HepG2 (cell line): ENCODE results near the gene CLCN2. TPM values are rescaled to one million over a fixed set of nuclear protein-coding genes. Genes with fewer than 3 reads are reported as not detected.

Experiments used
- BRD4 ChIP-seq: sonication (generic); formaldehyde crosslinking; IDR thresholded peaks from 2 replicates; pipeline ENCODE4 v1.4.0; 2020; ENCODE audit warnings: missing genetic modification reagents
- EED ChIP-seq: sonication (generic); formaldehyde crosslinking; IDR thresholded peaks from 2 replicates; pipeline ENCODE4 v1.5.0; 2020; ENCODE audit warnings: mild to moderate bottlenecking, missing genetic modification reagents
- FIP1L1 ChIP-seq: fragments of 200-400 bp; formaldehyde crosslinking; IDR thresholded peaks from 2 replicates; pipeline ENCODE4 v1.6.1; 2018; ENCODE audit warnings: low read depth, mild to moderate bottlenecking, low read length, moderate library complexity, borderline replicate concordance; ENCODE audit not compliant: insufficient read depth
- JUN ChIP-seq: sonication (generic); formaldehyde crosslinking; IDR thresholded peaks from 2 replicates; pipeline ENCODE4 v1.4.0; 2020; ENCODE audit warnings: mild to moderate bottlenecking, missing genetic modification reagents
- KDM5A ChIP-seq: fragments of 200-600 bp; sonication (generic); IDR thresholded peaks from 2 replicates; pipeline ENCODE4 v1.7.0; 2018; ENCODE audit warnings: antibody characterized with exemption, mild to moderate bottlenecking, low read length, borderline replicate concordance
- KLF13 ChIP-seq: sonication (generic); formaldehyde crosslinking; IDR thresholded peaks from 2 replicates; pipeline ENCODE4 v1.4.0; 2020; ENCODE audit warnings: mild to moderate bottlenecking, missing genetic modification reagents
- NKX3-1 ChIP-seq: sonication (generic); formaldehyde crosslinking; IDR thresholded peaks from 2 replicates; pipeline ENCODE4 v1.5.0; 2020; ENCODE audit warnings: missing genetic modification reagents
- NRL ChIP-seq: sonication (generic); formaldehyde crosslinking; IDR thresholded peaks from 2 replicates; pipeline ENCODE4 v1.5.0; 2020; ENCODE audit warnings: missing genetic modification reagents, mild to moderate bottlenecking, moderate library complexity, borderline replicate concordance
- TEAD3 ChIP-seq: optimal IDR thresholded peaks from 2 replicates; pipeline ENCODE3; 2016; ENCODE audit warnings: borderline replicate concordance
- TRIM24 ChIP-seq: sonication (generic); formaldehyde crosslinking; IDR thresholded peaks from 2 replicates; pipeline ENCODE4 v1.8.0; 2022; ENCODE audit warnings: mild to moderate bottlenecking, missing genetic modification reagents
- ZBTB38 ChIP-seq: sonication (generic); formaldehyde crosslinking; IDR thresholded peaks from 2 replicates; pipeline ENCODE4 v1.5.1; 2020; ENCODE audit warnings: mild to moderate bottlenecking, missing genetic modification reagents
- ZNF263 ChIP-seq: sonication (generic); formaldehyde crosslinking; IDR thresholded peaks from 2 replicates; pipeline ENCODE4 v1.4.0; 2020; ENCODE audit warnings: missing genetic modification reagents
- ZNF331 ChIP-seq: sonication (generic); formaldehyde crosslinking; IDR thresholded peaks from 2 replicates; pipeline ENCODE4 v1.4.0; 2020; ENCODE audit warnings: missing genetic modification reagents
- ZNF615 ChIP-seq: sonication (generic); formaldehyde crosslinking; IDR thresholded peaks from 2 replicates; pipeline ENCODE4 v1.5.0; 2020; ENCODE audit warnings: mild to moderate bottlenecking, missing genetic modification reagents, borderline replicate concordance
- ZSCAN31 ChIP-seq: sonication (generic); formaldehyde crosslinking; IDR thresholded peaks from 2 replicates; pipeline ENCODE4 v1.5.0; 2020; ENCODE audit warnings: low read depth, mild to moderate bottlenecking, missing genetic modification reagents
- polyA plus RNA-seq, 8 experiments: library from polyadenylated mRNA; depleted of rRNA in 3 of 8; stranded (reverse) in 7 of 8; unstranded in 1 of 8; fragments of >200 nt; fragmentation: Illumina TruSeq in 4 of 8; extraction: Trizol in 4 of 8; gene quantifications; 2 replicates each; pipeline versions ENCODE4 v1.2.1 to v1.2.3, GENCODE V29; 2011 to 2016; ENCODE audit warnings: low read depth in 4 of 8, missing spikeins in 1 of 8, mixed read lengths in 1 of 8; ENCODE audit not compliant: insufficient read depth in 1 of 8
- total RNA-seq, 5 experiments: library from RNA; depleted of rRNA; stranded (reverse); fragments of >200 nt; fragmentation: Illumina TruSeq; extraction: Trizol; gene quantifications; 2 replicates each; pipeline ENCODE4 v1.2.3, GENCODE V29; 2016; ENCODE audit warnings: low read depth in 1 of 5
- TF ChIP-seq, protein P1 (sequence below): sonication (generic); formaldehyde crosslinking; IDR thresholded peaks from 2 replicates; pipeline ENCODE4 v1.4.0; 2020; ENCODE audit warnings: missing genetic modification reagents
- TF ChIP-seq, protein P2 (sequence below): sonication (generic); formaldehyde crosslinking; IDR thresholded peaks from 2 replicates; pipeline ENCODE4 v1.4.0; 2020; ENCODE audit warnings: missing genetic modification reagents
- TF ChIP-seq, protein P3 (sequence below): sonication (generic); formaldehyde crosslinking; IDR thresholded peaks from 2 replicates; pipeline ENCODE4 v1.5.0; 2020; ENCODE audit warnings: missing genetic modification reagents
- TF ChIP-seq, protein P4 (sequence below): IDR thresholded peaks from 2 replicates; pipeline ENCODE4 v1.6.1; 2016; ENCODE audit warnings: missing compliant biosample characterization, missing genetic modification reagents, borderline replicate concordance
- TF ChIP-seq, protein P5 (sequence below): sonication (generic); formaldehyde crosslinking; IDR thresholded peaks from 2 replicates; pipeline ENCODE4 v1.9.0; 2021; ENCODE audit warnings: missing genetic modification reagents, mild to moderate bottlenecking, borderline replicate concordance

CLCN2 gene
- total and polyA plus RNA-seq, 2 of the 13 experiments (the other 11 are each of a cell fraction or from before 2014, with no cell fraction given) = 11.4 to 13.5 TPM

DNA sequence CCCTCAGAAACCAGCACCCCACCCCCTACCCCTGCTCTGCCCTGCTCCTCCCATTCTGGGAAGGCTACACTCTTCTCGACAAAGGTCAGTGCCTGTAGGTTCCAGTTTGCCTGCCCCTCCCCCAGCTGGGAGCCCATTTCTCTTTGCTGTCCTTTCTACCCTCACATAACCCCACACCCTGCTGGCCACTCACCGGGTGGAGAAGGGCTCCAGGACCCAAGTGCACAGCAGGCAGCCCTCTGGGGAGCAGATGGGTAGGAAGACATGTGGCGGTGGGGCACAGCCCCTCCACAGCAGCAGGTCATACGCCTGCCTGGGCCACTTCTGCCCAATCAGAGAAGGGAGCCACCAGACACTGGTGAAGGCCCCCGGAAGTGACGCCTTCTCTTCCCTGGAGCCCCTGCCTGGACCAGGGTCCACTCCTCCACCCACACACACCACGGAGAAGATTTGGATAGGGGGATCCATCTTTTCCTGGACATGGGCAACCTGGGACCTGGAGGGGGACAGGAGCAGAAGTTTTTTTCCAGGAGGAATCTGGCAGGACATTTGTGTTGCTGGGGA is 16.6 kb upstream of the CLCN2 start, which contains the start of gene THPO (continued):
- TF ChIP-seq, protein P1, sequence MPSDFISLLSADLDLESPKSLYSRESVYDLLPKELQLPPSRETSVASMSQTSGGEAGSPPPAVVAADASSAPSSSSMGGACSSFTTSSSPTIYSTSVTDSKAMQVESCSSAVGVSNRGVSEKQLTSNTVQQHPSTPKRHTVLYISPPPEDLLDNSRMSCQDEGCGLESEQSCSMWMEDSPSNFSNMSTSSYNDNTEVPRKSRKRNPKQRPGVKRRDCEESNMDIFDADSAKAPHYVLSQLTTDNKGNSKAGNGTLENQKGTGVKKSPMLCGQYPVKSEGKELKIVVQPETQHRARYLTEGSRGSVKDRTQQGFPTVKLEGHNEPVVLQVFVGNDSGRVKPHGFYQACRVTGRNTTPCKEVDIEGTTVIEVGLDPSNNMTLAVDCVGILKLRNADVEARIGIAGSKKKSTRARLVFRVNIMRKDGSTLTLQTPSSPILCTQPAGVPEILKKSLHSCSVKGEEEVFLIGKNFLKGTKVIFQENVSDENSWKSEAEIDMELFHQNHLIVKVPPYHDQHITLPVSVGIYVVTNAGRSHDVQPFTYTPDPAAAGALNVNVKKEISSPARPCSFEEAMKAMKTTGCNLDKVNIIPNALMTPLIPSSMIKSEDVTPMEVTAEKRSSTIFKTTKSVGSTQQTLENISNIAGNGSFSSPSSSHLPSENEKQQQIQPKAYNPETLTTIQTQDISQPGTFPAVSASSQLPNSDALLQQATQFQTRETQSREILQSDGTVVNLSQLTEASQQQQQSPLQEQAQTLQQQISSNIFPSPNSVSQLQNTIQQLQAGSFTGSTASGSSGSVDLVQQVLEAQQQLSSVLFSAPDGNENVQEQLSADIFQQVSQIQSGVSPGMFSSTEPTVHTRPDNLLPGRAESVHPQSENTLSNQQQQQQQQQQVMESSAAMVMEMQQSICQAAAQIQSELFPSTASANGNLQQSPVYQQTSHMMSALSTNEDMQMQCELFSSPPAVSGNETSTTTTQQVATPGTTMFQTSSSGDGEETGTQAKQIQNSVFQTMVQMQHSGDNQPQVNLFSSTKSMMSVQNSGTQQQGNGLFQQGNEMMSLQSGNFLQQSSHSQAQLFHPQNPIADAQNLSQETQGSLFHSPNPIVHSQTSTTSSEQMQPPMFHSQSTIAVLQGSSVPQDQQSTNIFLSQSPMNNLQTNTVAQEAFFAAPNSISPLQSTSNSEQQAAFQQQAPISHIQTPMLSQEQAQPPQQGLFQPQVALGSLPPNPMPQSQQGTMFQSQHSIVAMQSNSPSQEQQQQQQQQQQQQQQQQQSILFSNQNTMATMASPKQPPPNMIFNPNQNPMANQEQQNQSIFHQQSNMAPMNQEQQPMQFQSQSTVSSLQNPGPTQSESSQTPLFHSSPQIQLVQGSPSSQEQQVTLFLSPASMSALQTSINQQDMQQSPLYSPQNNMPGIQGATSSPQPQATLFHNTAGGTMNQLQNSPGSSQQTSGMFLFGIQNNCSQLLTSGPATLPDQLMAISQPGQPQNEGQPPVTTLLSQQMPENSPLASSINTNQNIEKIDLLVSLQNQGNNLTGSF = no peak
- TF ChIP-seq KDM5A = peak; percentile 51; the same call in 1 of the 2 replicates
- TF ChIP-seq TRIM24 (CRISPR knock-in tag) = no peak
- TF ChIP-seq, protein P2, sequence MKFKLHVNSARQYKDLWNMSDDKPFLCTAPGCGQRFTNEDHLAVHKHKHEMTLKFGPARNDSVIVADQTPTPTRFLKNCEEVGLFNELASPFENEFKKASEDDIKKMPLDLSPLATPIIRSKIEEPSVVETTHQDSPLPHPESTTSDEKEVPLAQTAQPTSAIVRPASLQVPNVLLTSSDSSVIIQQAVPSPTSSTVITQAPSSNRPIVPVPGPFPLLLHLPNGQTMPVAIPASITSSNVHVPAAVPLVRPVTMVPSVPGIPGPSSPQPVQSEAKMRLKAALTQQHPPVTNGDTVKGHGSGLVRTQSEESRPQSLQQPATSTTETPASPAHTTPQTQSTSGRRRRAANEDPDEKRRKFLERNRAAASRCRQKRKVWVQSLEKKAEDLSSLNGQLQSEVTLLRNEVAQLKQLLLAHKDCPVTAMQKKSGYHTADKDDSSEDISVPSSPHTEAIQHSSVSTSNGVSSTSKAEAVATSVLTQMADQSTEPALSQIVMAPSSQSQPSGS (CRISPR knock-in tag) = 0 out of 2 replicates have a peak, but pooled peaks have one; percentile 16
- no peak for TF ChIP-seq NKX3-1
- TF ChIP-seq FIP1L1 = no peak
- peak; percentile 60; the same call in 1 of the 2 replicates for TF ChIP-seq ZSCAN31 (CRISPR knock-in tag)
- peak; percentile 67 for TF ChIP-seq ZNF263
- TF ChIP-seq EED (CRISPR knock-in tag) = no peak
- peak; percentile 37; the same call in 1 of the 2 replicates for TF ChIP-seq NRL (CRISPR knock-in tag)
- TF ChIP-seq, protein P3, sequence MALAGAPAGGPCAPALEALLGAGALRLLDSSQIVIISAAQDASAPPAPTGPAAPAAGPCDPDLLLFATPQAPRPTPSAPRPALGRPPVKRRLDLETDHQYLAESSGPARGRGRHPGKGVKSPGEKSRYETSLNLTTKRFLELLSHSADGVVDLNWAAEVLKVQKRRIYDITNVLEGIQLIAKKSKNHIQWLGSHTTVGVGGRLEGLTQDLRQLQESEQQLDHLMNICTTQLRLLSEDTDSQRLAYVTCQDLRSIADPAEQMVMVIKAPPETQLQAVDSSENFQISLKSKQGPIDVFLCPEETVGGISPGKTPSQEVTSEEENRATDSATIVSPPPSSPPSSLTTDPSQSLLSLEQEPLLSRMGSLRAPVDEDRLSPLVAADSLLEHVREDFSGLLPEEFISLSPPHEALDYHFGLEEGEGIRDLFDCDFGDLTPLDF = no peak
- TF ChIP-seq BRD4 (CRISPR knock-in tag) = 0 out of 2 replicates have a peak, but pooled peaks have one; percentile 37
- no peak for TF ChIP-seq ZBTB38 (CRISPR knock-in tag)
- no peak; the same call in 1 of the 2 replicates for TF ChIP-seq ZNF331 (CRISPR knock-in tag)
- no peak for TF ChIP-seq JUN (CRISPR knock-in tag)
- TF ChIP-seq, protein P4, sequence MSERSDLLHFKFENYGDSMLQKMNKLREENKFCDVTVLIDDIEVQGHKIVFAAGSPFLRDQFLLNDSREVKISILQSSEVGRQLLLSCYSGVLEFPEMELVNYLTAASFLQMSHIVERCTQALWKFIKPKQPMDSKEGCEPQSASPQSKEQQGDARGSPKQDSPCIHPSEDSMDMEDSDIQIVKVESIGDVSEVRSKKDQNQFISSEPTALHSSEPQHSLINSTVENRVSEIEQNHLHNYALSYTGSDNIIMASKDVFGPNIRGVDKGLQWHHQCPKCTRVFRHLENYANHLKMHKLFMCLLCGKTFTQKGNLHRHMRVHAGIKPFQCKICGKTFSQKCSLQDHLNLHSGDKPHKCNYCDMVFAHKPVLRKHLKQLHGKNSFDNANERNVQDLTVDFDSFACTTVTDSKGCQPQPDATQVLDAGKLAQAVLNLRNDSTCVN (CRISPR knock-in tag) = peak; percentile 89
- TF ChIP-seq TEAD3 = no peak
- TF ChIP-seq, protein P5, sequence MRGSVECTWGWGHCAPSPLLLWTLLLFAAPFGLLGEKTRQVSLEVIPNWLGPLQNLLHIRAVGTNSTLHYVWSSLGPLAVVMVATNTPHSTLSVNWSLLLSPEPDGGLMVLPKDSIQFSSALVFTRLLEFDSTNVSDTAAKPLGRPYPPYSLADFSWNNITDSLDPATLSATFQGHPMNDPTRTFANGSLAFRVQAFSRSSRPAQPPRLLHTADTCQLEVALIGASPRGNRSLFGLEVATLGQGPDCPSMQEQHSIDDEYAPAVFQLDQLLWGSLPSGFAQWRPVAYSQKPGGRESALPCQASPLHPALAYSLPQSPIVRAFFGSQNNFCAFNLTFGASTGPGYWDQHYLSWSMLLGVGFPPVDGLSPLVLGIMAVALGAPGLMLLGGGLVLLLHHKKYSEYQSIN (CRISPR knock-in tag) = no peak
- TF ChIP-seq KLF13 (CRISPR knock-in tag) = no peak
- TF ChIP-seq ZNF615 = no peak
